ENCODE measurements around the gene C1orf74. TPM values are rescaled to one million over a fixed set of nuclear protein-coding genes. Genes with fewer than 3 reads are reported as not detected.

Gene C1orf74
- total and polyA plus RNA-seq, 2 donors (not counting 3 experiments of a cell fraction or from before 2014, with no cell fraction given) = 2.4 to 3.0 TPM

GRCh38 chr1:209802117-209802779, 17.9 kb upstream of the C1orf74 start:
- peak overlapping the region; percentile 72 for H3K4me2 ChIP-seq (ENCODE audit: insufficient read depth, low read length)
- no peaks in the 10 kb centered on the region for H4K20me1 ChIP-seq (replicated peaks; ENCODE audit: control insufficient read depth, extremely low read depth, insufficient read depth, low read length)
- peak overlapping the region; percentile 11 for H2AFZ ChIP-seq (ENCODE audit: low read depth, low read length)
- BruUV-seq (replicated peaks) = no TSS peak
- no peaks in the 10 kb centered on the region for H3K36me3 ChIP-seq (ENCODE audit: control insufficient read depth in 2 of 2, extremely low read depth in 1 of 2, insufficient read depth in 2 of 2, low read length in 2 of 2)
- intact Hi-C loops (cut with micrococcal nuclease) (loop anchor here (1.0 kb wide), 1 partner anchor 21 kb away; no protein-coding TSS in a partner anchor), dilution Hi-C loops (cut with MboI; ENCODE audit: extremely low pct_ligation_motif_present, low sequenced_read_pairs) (no loop called here)
- no peaks in the 10 kb centered on the region for H3K27me3 ChIP-seq (ENCODE audit: control insufficient read depth in 2 of 2, insufficient read depth in 2 of 2, low read length in 2 of 2)
- peak; percentile 94 for DNase-seq (ENCODE audit: low read depth, low spot score)
- H3K9me3 ChIP-seq (replicated peaks; ENCODE audit: control insufficient read depth, insufficient read depth, low read length) = no peaks in the 10 kb centered on the region
- no peaks in the 10 kb centered on the region for H3K9me1 ChIP-seq (replicated peaks; ENCODE audit: control insufficient read depth, extremely low read depth, insufficient read depth, low read length)
- CTCF ChIA-PET = interaction anchor here (0.8 to 2.7 kb wide), 4 partner anchors 11 to 33 kb away, joined by 3 to 20 read pairs (median 6); partner anchors contain the start of gene C1orf74
- POLR2A ChIA-PET = interaction anchor here (1.5 kb wide), 1 partner anchor 38 kb away, joined by 6 read pairs; no protein-coding TSS in a partner anchor
- peak; percentile 60 for TF ChIP-seq JUN (IDR thresholded peaks at IDR 0.05; ENCODE audit: borderline replicate concordance, insufficient read depth, insufficient read length, low read depth)
- no peak for TF ChIP-seq POLR2AphosphoS5 (IDR thresholded peaks at IDR 0.05; ENCODE audit: insufficient read depth, low read depth, low read length)
- peak; percentile 45 for TF ChIP-seq GATA2 (IDR thresholded peaks at IDR 0.05; ENCODE audit: insufficient read depth, insufficient read length, low read depth, low read length)
- no peak for TF ChIP-seq EZH2 (IDR thresholded peaks at IDR 0.05; ENCODE audit: borderline replicate concordance, low read depth, low read length, severe bottlenecking)
- TF ChIP-seq, protein P1, sequence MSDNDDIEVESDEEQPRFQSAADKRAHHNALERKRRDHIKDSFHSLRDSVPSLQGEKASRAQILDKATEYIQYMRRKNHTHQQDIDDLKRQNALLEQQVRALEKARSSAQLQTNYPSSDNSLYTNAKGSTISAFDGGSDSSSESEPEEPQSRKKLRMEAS (IDR thresholded peaks at IDR 0.05; ENCODE audit: insufficient read depth, insufficient read length) = no peak
- peak overlapping the region; percentile 99 for H3K27ac ChIP-seq (ENCODE audit: insufficient read depth, low read depth, low read length)
- no peaks in the 10 kb centered on the region for H3K79me2 ChIP-seq (ENCODE audit: control insufficient read depth, insufficient read depth, low read length)
- no peak for FAIRE-seq
- peaks cover 30% of the 10 kb centered on the region for H3K4me1 ChIP-seq (ENCODE audit: control insufficient read depth, extremely low read depth, insufficient read depth, low read length)
- H3K4me3 ChIP-seq (replicated peaks in 1 of 3; ENCODE audit: insufficient read depth in 1 of 3, low read depth in 1 of 3, low read length in 3 of 3) = peak overlapping the region in 2 of 3 experiments; percentile 19 to 40
- peak overlapping the region; percentile 91 for H3K9ac ChIP-seq (replicated peaks; ENCODE audit: extremely low read depth, insufficient read depth, low read length)
